GM12878 (cell line): ENCODE data around the gene PRG2. TPM values are rescaled to one million over a fixed set of nuclear protein-coding genes. Genes with fewer than 3 reads are reported as not detected.

ENCODE experiments used
- ATAC-seq: fragments of 200-7000 bp; cut with Tn5 transposase; 3 replicates; pipeline ENCODE4 v1.9.1; 2020; ENCODE audit warnings: mild to moderate bottlenecking, moderate library complexity
- Bru-seq: library from RNA; stranded (reverse); fragments of 400-500 nt; gene quantifications from one replicate; lab custom pipeline; 2021; lab: Mats Ljungman, UMichigan
- BruChase-seq, 2 experiments: library from RNA; stranded (reverse); fragments of 400-500 nt; gene quantifications; one replicate each; lab custom pipeline; 2021; lab: Mats Ljungman, UMichigan
- BruUV-seq: library from RNA; stranded (reverse); fragments of 400-500 nt; replicated peaks from 2 replicates; lab custom pipeline; 2021; lab: Mats Ljungman, UMichigan
- CTCF ChIA-PET: fragments of 300-600 bp; sonication (Branson Sonifier 250); formaldehyde crosslinking; extraction: SDS; loops from one replicate; lab custom pipeline; 2021; ENCODE audit warnings: inconsistent platforms; lab: Yijun Ruan, JAX
- POLR2A ChIA-PET: fragments of 350-600 bp; formaldehyde crosslinking; extraction: SDS; loops from one replicate; lab custom pipeline; 2021; ENCODE audit warnings: inconsistent platforms; lab: Charles Lee
- RAD21 ChIA-PET: fragments of 300-600 bp; sonication (Branson Sonifier 250); formaldehyde crosslinking; loops from one replicate; lab custom pipeline; 2023; ENCODE audit warnings: antibody characterized with exemption; ENCODE audit not compliant: unreplicated experiment; lab: Charles Lee
- SMC1A ChIA-PET: fragments of 300-600 bp; sonication (Branson Sonifier 250); formaldehyde crosslinking; loops from one replicate; lab custom pipeline; 2023; ENCODE audit not compliant: unreplicated experiment, uncharacterized antibody; lab: Charles Lee
- DNase-seq: peaks from one replicate; pipeline ENCODE4 v3.0.0-alpha.2; 2011; ENCODE audit warnings: low read depth, low spot score
- FAIRE-seq: peaks from 3 replicates; lab custom pipeline; 2011; peaks lifted over from hg19 to GRCh38; lab: Jason Lieb, UNC
- H2AFZ ChIP-seq: 2 replicates; pipeline ENCODE4 v1.6.0; 2011; ENCODE audit warnings: low read depth, low read length, control low read depth; ENCODE audit not compliant: control insufficient read depth
- H3K27ac ChIP-seq: 2 replicates; pipeline ENCODE4 v1.5.1; 2011; ENCODE audit warnings: control low read depth; ENCODE audit not compliant: control insufficient read depth, insufficient read depth
- H3K27me3 ChIP-seq, 2 experiments: replicated peaks in 1 of 2; 2 replicates each; pipeline versions ENCODE4 v1.6.0 to v1.6.1; 2011; ENCODE audit warnings: low read length in 1 of 2; ENCODE audit not compliant: control insufficient read depth in 2 of 2, insufficient read depth in 2 of 2
- H3K36me3 ChIP-seq, 2 experiments: 2 replicates each; pipeline ENCODE4 v1.5.1; 2011; ENCODE audit warnings: low read length in 1 of 2; ENCODE audit not compliant: control insufficient read depth in 2 of 2, insufficient read depth in 2 of 2
- H3K4me1 ChIP-seq: 2 replicates; pipeline ENCODE4 v1.6.1; 2011; ENCODE audit warnings: mild to moderate bottlenecking, low read length, moderate library complexity, mixed read lengths; ENCODE audit not compliant: control insufficient read depth, insufficient read depth
- H3K4me2 ChIP-seq: 2 replicates; pipeline ENCODE4 v1.6.0; 2011; ENCODE audit warnings: control low read depth; ENCODE audit not compliant: control insufficient read depth, insufficient read depth
- H3K4me3 ChIP-seq: fragments of 200-600 bp; sonication (generic); 2 replicates; pipeline ENCODE4 v1.5.1; 2016
- H3K79me2 ChIP-seq: 2 replicates; pipeline ENCODE4 v1.6.0; 2011; ENCODE audit warnings: low read length; ENCODE audit not compliant: control insufficient read depth, insufficient read depth
- H3K9ac ChIP-seq: 2 replicates; pipeline ENCODE4 v1.8.0; 2011; ENCODE audit warnings: low read length, control low read depth, mixed read lengths; ENCODE audit not compliant: control insufficient read depth, insufficient read depth
- H3K9me3 ChIP-seq: replicated peaks from 3 replicates; pipeline ENCODE4 v1.5.1; 2011; ENCODE audit warnings: mild to moderate bottlenecking, low read length; ENCODE audit not compliant: control insufficient read depth, insufficient read depth
- H4K20me1 ChIP-seq: 2 replicates; pipeline ENCODE4 v1.6.0; 2011; ENCODE audit not compliant: control insufficient read depth, insufficient read depth
- EED ChIP-seq: sonication (generic); IDR thresholded peaks from 2 replicates; pipeline ENCODE4 v1.6.1; 2016; ENCODE audit warnings: antibody characterized with exemption, low read depth
- MAX ChIP-seq: IDR thresholded peaks from 2 replicates; pipeline ENCODE4 v1.6.1; 2012; ENCODE audit warnings: low read depth, low read length, improper control_type of control experiment
- POLR2AphosphoS5 ChIP-seq: IDR thresholded peaks from 2 replicates; pipeline ENCODE4 v1.6.1; 2011; ENCODE audit warnings: mild to moderate bottlenecking, low read length, inconsistent platforms
- RAD51 ChIP-seq: fragments of 450-650 bp; IDR thresholded peaks from 2 replicates; pipeline ENCODE4 v1.6.1; 2016; ENCODE audit warnings: moderate library complexity, mild to moderate bottlenecking, inconsistent platforms
- RB1 ChIP-seq: fragments of 450-650 bp; formaldehyde crosslinking; IDR thresholded peaks from 2 replicates; pipeline ENCODE4 v1.6.1; 2017; ENCODE audit warnings: mild to moderate bottlenecking, borderline replicate concordance
- RELB ChIP-seq: fragments of 450-650 bp; IDR thresholded peaks from 2 replicates; pipeline ENCODE4 v1.6.1; 2017; ENCODE audit warnings: low read depth, mild to moderate bottlenecking, moderate library complexity
- RUNX3 ChIP-seq: IDR thresholded peaks from 2 replicates; pipeline ENCODE4 v1.6.1; 2012; ENCODE audit warnings: low read length, inconsistent platforms
- WRNIP1 ChIP-seq: IDR thresholded peaks from 2 replicates; pipeline ENCODE4 v1.6.1; 2011; ENCODE audit warnings: low read depth, low read length, improper control_type of control experiment, borderline replicate concordance
- ZNF384 ChIP-seq: IDR thresholded peaks from 2 replicates; pipeline ENCODE4 v1.6.1; 2012; ENCODE audit warnings: low read depth, mild to moderate bottlenecking, low read length, improper control_type of control experiment, borderline replicate concordance
- WGBS: methylation state at CpG from one replicate; pipeline ENCODE4 v1.1.6; 2016; ENCODE audit warnings: low lambda C conversion rate; ENCODE audit not compliant: insufficient replicate concordance, insufficient coverage; ENCODE audit errors: missing lambda C conversion rate; 5-methylcytosine and 5-hydroxymethylcytosine counted together
- in situ Hi-C: fragments of 300-500 bp; cut with MboI; formaldehyde crosslinking; loops from 9 replicates; pipeline ENCODE4 v1.14.3; 2018; ENCODE audit warnings: mixed read lengths
- intact Hi-C: fragments of 100-400 bp; cut with micrococcal nuclease; formaldehyde crosslinking; loops from one replicate; pipeline ENCODE4 v1.14.2; 2022; ENCODE audit not compliant: unreplicated experiment
- long read RNA-seq, 2 experiments: library from polyadenylated mRNA; unstranded; transcript quantifications; one replicate each; pipeline ENCODE4 v2.0.0, GENCODE V29; 2019 to 2020
- polyA minus RNA-seq, 3 experiments: library from RNA; depleted of rRNA, polyadenylated mRNA; stranded (reverse); fragments of >200 nt; gene quantifications; 2 replicates each; pipeline ENCODE4 v1.2.3, GENCODE V29; 2011
- polyA plus RNA-seq, 11 experiments: library from polyadenylated mRNA; depleted of rRNA in 4 of 11; unstranded in 6 of 11; stranded (reverse) in 5 of 11; fragments of >200 nt; fragmentation: Nextera tagmentation in 4 of 11; fragmentation: Illumina TruSeq in 1 of 11; extraction: Ambion mirVana in 4 of 11; extraction: Trizol in 1 of 11; gene quantifications; 1 replicate in 1 of 11; 2 replicates in 10 of 11; pipeline versions ENCODE4 v1.2.1 to v1.2.3, GENCODE V29; 2011 to 2016; ENCODE audit warnings: inconsistent platforms in 2 of 11, missing spikeins in 2 of 11, low read depth in 1 of 11
- total RNA-seq, 4 experiments: library from RNA; depleted of rRNA in 3 of 4; stranded (reverse); fragments of >200 nt in 3 of 4; fragmentation: Illumina TruSeq in 1 of 4; extraction: Trizol in 1 of 4; gene quantifications; 2 replicates each; pipeline versions ENCODE4 v1.2.1 to v1.2.3, GENCODE V29; 2013 to 2021

Gene PRG2
- total RNA-seq (2013; cell fraction: nucleolus; rRNA removed) = 1.2 and 1.3 TPM in 2 replicates
- total RNA-seq (2014; rRNA removed) (0.68 TPM in 1 of 2 replicates, not detected in the other), total RNA-seq (2014; rRNA removed; fragmentation: Illumina TruSeq; extraction: Trizol) (0.41 TPM in 1 of 2 replicates, not detected in the other), total RNA-seq (2021) (1.7 and 2.0 TPM in 2 replicates), polyA plus RNA-seq (2011; rRNA removed) (0.23 and 0.43 TPM in 2 replicates), polyA plus RNA-seq (2014; fragmentation: Illumina TruSeq; extraction: Trizol) (0.10 TPM in 1 of 2 replicates, not detected in the other), polyA plus RNA-seq (2014; fragmentation: Nextera tagmentation; extraction: Ambion mirVana) (1 to 10 TPM in 1 of 2 experiments, under 1 TPM in 1; 0.88 to 1.0 TPM), polyA plus RNA-seq (2014; rRNA removed) (0.25 and 0.40 TPM in 2 replicates), polyA plus RNA-seq (2016; fragmentation: Nextera tagmentation; extraction: Ambion mirVana) (under 1 TPM in 1 of 2 experiments, not detected in 1; 0.19 TPM), polyA minus RNA-seq (2011; rRNA and poly(A)+ RNA removed) (0.72 and 1.2 TPM in 2 replicates), Bru-seq, nascent RNA (percentile 67 among the genes with signal in this experiment), BruChase-seq, experiment 1, labeled RNA remaining after a 6-hour chase (percentile 77 among the genes with signal in this experiment), BruChase-seq, experiment 2, labeled RNA remaining after a 2-hour chase (percentile 74 among the genes with signal in this experiment)
- polyA plus RNA-seq (2011; ENCODE audit: low read depth) = 1.2 TPM
- 0.87 and 1.3 TPM in 2 replicates for polyA plus RNA-seq (2011; cell fraction: cytosol; rRNA removed)
- 7.3 and 7.5 TPM in 2 replicates for polyA plus RNA-seq (2011; cell fraction: nucleus; rRNA removed)
- polyA plus RNA-seq (2012) = 1.3 and 1.7 TPM in 2 replicates
- not detected in 2 replicates for polyA minus RNA-seq (2011; cell fraction: cytosol; rRNA and poly(A)+ RNA removed)
- polyA minus RNA-seq (2011; cell fraction: nucleus; rRNA and poly(A)+ RNA removed) = 0.36 and 1.1 TPM in 2 replicates
- long read RNA-seq, experiment 1 = 0 reads
- long read RNA-seq, experiment 2, partial matches to known transcripts = 0 of 1 reads
- long read RNA-seq, experiment 2, other reads (novel, unspliced or antisense) = 1 of 1 reads

GRCh38 chr11:57390535-57390934 lies at the start of gene PRG2:
TSS of gene PRG2 (minus strand) at chr11:57390650. CDS start at chr11:57389944, 706 bp downstream.
- in situ Hi-C loops = no loop called here
- Histone ChIP-seq H3K4me2 (no peak within 1 kb of the TSS), H3K4me3 (no peak within 1 kb of the TSS), H2AFZ (no peak within 1 kb of the TSS), H3K27ac (no peak within 1 kb of the TSS), H3K79me2 (no peaks in the 10 kb centered on the region), H3K36me3 (no peaks in the 10 kb centered on the region), H4K20me1 (no peaks in the 10 kb centered on the region), H3K27me3 (no peaks in the 10 kb centered on the region), H3K9me3 (no peaks in the 10 kb centered on the region), H3K9ac (no peak within 1 kb of the TSS), H3K4me1 (no peaks in the 10 kb centered on the region)
- FAIRE-seq (no peak), DNase-seq (no peak), ATAC-seq (no peak)
- intact Hi-C loops = no loop called here
- WGBS = 53% methylated on average over 2 of the region's 2 CpGs
- SMC1A ChIA-PET = no interaction called here
- POLR2A ChIA-PET = no interaction called here
- RAD21 ChIA-PET = no interaction called here
- CTCF ChIA-PET = no interaction called here
- TF ChIP-seq EED (no peak), POLR2AphosphoS5 (no peak)
- BruUV-seq = no TSS peak

GRCh38 chr11:57439786-57440185 lies 49.3 kb upstream of the PRG2 start:
- H3K4me3 ChIP-seq = no peak overlapping the region
- no peak overlapping the region for H3K4me2 ChIP-seq
- H3K4me1 ChIP-seq = no peaks in the 10 kb centered on the region
- no peaks in the 10 kb centered on the region for H3K9me3 ChIP-seq
- no peak overlapping the region for H3K27ac ChIP-seq
- no peaks in the 10 kb centered on the region for H3K79me2 ChIP-seq
- H2AFZ ChIP-seq = no peak overlapping the region
- CTCF ChIA-PET = interaction anchor here (1.0 to 8.0 kb wide), 3 partner anchors 17 to 94 kb away, joined by 3 to 38 read pairs (median 4); no protein-coding TSS in a partner anchor
- RAD21 ChIA-PET = interaction anchor here (1.0 kb wide), 1 partner anchor 9 kb away, joined by 3 read pairs; no protein-coding TSS in a partner anchor
- H3K9ac ChIP-seq = no peak overlapping the region
- H3K36me3 ChIP-seq = no peaks in the 10 kb centered on the region
- POLR2A ChIA-PET = no interaction called here
- no peak for FAIRE-seq
- SMC1A ChIA-PET = no interaction called here
- 57% methylated on average over 6 of the region's 6 CpGs for WGBS
- H4K20me1 ChIP-seq = no peaks in the 10 kb centered on the region
- no peak for ATAC-seq
- no peak for DNase-seq
- in situ Hi-C loops = no loop called here
- intact Hi-C loops = no loop called here
- no TSS peak for BruUV-seq
- TF ChIP-seq ZNF384 (no peak), RB1 (no peak), RAD51 (no peak), RELB (no peak), RUNX3 (no peak), MAX (no peak), WRNIP1 (no peak)
- H3K27me3 ChIP-seq = no peaks in the 10 kb centered on the region
